Stimulated activated CD8-positive, alpha-beta memory T cell treated with anti-CD3 and anti-CD28 coated beads, Interleukin-4, amount 100 ng/mL, for 1 hour (primary cell): Measurements from ENCODE around the gene TMEM141.
"Not testable (repeated sequence)": the region's sequence is repeated elsewhere in the genome, so short reads cannot be mapped to it uniquely, and the experiment has no call there.

Experiments used
- DNase-seq, 2 donors: peaks; one replicate each; pipeline ENCODE4 v3.0.0-alpha.2; 2020; ENCODE audit warnings: low read depth in 2 of 2, low spot score in 1 of 2

TMEM141 gene

DNA sequence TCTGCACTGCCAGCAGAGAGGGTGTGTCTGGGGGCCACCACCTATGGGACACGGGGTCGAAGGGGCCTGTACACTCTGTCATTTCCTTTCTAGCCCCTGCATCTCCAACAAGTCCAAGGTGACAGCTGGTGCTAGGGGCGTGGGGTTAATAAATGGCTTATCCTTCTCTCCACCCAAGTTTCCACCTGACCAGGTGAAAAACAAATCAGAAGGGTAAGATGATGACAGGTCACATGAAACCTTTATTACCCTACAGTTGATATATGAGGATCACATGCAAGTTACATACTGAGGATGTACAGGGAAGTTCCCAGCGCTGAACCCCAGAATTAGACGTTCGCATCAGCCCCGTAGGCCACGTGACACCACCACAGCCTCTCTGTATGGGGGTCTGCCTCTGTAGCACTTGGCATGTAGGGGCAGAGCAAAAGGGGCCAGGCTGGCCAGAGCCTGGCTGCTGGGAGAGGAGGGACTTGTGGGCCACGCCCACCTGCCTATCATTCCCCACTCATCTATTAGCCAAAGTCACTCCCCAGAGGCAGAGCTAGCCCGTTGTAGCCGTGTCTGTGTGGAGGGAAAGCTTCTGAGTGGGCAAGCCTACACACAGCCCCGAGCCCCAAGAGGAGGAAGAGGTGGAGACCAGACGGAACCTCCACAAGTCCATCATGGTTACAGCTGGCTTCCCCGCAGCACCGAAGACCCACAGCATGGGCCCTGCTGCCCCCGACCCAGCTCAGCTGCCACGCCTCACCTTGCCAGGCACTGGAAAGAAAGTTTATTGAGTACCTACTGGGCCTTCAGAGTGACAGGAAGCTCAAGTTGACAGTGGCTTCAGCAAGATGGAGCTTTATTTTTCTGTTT is 2.2 kb downstream of the TMEM141 start:
- DNase-seq = no peak

DNA sequence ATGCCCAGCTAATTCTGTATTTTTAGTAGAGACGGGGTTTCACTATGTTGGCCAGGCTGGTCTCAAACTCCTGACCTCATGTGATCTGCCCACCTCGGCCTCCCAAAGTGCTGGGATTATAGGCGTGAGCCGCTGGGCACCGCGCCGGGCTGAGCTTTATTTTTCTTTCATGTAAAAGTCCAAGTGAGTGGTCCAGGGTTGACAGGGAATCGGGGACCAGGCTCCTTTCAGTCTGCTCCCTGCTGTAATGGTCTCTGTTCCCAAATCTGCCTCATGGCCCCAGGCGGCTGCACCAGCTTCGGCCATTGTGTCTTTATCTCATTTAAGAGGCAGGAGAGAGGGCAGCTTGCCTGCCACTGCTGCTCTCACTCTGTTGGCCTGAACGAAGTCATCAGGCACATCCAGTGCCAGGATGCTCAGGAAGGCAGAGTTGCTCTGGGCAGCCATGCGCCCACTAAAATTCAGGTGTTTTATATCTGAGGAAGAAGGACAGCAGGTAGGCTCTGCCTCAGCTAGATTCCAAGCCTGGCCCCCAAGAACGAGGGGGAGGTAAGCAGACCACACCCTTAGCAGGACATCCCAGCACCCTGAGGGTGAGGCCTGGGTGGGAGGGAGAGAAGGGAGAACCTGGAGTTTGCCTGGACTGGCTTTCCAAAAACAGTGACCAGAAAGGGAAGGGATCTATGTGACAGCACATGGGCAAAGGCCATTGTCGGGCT is 3.3 kb downstream of the TMEM141 start:
- DNase-seq = no peak

DNA sequence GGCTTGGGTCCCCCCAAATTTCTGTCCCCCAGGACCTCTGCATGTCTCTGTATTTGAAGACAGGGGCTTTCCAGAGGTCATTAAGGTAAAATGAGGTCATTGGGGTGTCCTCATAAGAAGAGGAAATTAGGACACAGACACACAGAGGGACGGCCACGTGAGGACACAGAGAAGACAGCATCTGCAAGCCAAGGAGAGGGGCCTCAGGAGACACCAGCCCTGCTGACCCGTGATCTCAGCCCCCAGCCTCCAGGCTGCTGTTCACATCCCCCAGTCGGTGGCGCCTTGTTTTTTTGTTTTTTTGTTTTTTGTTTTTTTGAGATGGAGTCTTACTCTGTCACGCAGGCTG is 3.8 kb downstream of the TMEM141 start:
- DNase-seq = no peak

DNA sequence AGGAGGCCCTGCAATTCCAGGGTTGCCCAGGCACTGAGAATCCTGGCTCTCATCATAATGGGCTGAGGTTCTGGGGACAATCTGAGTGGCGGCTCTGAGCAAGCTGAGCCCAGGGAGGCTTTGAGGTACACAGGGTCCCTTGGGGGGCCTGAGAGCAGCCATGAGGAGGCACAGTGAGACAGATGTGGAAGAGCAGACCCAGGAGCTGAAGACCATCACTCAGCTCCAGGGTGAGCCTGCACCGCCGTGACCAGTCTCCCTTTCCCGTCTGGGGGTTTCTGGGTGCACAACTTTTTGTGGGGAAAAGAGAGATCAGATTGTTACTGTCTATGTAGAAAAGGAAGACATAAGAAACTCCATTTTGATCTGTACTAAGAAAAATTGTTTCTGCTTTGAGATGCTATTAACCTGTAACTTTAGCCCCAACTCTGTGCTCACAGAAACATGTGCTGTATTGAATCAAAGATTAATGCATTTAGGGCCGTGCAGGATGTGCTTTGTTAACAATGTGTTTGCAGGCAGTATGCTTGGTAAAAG is 5.2 kb downstream of the TMEM141 start, which contains the start of gene CCDC183:
CCDC183 (plus strand) TSS at position 101 of the 537 bp plus-strand sequence; CDS start at position 161, 60 bp downstream.
- no peak for DNase-seq

DNA sequence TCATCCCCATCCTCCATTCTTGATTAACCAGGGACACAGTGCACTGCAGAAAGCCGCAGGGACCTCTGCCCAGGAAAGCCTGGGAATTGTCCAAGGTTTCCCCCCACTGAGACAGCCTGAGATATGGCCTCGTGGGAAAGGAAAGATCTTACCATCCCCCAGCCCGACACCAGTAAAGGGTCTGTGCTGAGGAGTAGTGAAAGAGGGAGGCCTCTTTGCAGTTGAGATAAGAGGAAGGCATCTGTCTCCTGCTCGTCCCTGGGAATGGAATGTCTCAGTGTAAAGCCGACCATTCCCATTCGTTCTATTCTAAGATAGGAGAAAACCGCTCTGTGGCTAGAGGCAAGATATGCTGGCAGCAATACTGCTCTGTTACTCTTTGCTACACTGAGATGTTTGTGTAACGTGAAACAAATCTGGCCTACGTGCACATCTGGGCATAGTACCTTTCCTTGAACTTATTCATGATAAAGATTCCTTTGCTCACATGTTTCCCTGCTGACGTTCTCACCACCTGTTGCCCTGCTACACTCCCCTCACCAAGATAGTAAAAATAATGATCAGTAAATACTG is 5.7 kb downstream of the TMEM141 start:
- DNase-seq = not testable (repeated sequence)

DNA sequence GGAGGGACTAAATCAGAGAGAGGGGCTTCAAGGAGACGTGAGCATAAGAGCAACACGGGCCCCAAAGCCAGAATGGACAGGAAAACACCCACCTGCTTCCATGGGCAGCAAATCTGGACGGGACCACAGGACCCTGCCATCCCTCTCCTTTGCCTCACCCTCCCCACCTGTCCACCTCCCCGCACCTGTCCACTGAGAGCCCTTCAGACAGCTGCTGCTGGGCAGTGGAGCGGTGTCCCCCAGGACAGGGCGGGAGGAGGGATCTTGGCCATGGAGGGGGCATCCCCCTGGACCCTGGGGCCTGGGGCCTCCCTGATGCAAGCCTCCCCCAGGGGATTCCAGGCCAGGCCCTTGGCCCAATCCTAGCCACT is 7.5 kb downstream of the TMEM141 start:
- no peak for DNase-seq

DNA sequence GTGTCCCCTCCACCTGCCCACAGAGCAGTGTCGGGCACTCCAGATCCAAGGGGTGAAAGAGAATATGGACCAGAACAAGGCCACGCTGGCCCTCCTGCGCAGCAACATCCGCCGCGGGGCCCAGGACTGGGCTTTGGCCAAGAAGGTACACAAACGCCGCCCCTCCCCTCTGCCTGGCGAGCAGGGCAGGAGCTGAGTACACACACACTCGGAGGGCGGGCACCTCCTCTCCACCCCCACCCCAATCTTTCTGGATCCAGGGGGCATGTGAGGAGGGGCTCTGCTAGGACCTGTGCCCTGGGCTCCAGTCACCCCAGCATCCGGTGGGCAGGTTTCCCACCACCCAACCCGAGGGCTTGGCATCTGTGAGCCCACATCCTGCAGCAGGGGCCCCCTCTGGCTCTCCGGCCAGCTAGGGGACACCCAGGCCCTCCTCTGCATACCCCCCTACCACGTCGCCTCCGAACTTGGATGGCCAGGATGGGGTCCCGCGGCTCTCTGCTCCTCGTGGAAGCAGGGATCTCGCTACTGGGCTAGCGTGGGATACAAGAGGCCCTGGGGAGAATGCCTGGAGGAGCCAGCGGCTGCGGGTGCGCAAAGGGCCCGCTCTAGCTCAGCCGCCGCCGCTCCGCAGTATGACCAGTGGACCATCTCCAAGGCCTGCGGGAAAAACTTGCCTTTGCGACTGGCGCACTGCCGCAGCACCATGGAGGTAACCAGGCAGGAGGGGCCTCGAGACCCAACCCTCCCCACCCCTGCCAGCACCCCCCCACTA is 8.1 kb downstream of the TMEM141 start:
- DNase-seq = no peak

DNA sequence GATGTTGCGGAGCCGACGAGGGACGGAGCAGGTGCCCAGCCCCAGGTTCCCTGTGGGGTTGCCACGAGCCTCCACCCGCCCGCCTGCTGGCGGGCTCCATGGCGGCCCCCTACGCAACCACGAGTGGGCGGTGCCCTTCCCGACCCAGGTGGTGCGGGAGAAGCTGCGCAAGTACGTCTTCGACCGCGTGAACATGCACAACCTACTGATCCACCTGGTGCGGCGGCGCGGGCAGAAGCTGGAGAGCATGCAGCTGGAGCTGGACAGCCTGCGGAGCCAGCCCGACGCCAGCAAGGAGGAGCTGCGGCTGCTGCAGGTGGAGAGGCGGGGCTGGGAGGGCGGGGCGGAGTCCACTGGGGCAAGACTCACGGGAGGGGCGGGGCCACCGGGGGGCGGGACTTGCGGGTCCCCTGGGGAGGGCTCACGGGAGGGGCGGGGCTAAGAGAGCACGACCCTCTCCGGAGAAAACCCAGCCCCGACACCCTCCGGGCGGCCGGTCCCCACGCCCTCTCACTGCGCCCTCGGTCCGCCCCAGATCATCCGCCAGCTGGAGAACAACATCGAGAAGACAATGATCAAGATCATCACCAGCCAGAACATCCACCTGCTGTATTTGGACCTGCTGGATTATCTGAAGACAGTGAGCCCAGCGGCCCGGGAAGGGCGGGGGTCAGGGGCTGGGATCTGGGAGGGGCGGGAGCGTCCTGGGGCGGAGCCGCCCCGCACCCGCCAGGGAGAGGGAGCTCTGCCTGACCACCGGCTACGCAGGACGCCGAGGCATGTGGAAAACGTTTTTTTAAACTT is 8.9 kb downstream of the TMEM141 start:
- peak; percentile 86 to 87 for DNase-seq

DNA sequence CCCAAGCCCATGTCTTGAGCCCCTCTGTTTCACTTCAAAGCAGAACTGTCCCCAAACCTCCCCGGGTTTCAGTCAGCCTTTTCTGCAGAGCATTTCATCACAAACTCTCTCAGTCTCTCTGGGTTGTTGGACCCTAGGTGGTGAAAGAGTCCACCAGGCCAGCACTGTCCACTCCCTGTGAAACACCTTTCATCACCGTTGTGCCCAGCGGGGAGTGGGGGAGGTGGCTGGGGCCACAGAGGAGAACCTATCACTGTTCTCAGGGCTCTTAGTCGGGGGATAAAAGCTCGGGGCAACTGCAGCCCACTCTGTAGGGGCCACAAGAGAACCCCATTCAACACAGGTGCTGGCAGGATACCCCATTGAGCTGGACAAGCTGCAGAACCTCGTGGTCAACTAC is 11.2 kb downstream of the TMEM141 start:
- DNase-seq = no peak

DNA sequence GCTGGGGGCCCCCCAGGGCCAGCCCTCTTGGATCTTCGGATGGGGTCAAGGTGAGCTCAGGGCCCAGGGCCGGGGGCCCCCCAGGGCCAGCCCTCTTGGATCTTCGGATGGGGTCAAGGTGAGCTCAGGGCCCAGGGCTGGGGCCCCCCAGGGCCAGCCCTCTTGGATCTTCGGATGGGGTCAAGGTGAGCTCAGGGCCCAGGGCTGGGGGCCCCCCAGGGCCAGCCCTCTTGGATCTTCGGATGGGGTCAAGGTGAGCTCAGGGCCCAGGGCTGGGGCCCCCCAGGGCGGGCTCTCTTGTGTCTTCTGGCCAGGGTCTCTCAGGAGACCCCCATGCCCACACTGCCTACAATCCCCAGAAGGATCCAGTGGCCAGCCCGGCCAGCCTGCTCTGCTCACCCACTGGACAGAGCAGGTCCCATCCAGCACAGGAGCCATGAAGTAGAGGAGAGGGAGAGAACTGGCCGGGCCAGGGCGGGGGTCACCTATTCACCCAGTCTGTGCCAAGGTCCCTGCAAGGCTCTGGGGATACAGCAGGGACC is 11.9 kb downstream of the TMEM141 start:
- not testable (repeated sequence) for DNase-seq

DNA sequence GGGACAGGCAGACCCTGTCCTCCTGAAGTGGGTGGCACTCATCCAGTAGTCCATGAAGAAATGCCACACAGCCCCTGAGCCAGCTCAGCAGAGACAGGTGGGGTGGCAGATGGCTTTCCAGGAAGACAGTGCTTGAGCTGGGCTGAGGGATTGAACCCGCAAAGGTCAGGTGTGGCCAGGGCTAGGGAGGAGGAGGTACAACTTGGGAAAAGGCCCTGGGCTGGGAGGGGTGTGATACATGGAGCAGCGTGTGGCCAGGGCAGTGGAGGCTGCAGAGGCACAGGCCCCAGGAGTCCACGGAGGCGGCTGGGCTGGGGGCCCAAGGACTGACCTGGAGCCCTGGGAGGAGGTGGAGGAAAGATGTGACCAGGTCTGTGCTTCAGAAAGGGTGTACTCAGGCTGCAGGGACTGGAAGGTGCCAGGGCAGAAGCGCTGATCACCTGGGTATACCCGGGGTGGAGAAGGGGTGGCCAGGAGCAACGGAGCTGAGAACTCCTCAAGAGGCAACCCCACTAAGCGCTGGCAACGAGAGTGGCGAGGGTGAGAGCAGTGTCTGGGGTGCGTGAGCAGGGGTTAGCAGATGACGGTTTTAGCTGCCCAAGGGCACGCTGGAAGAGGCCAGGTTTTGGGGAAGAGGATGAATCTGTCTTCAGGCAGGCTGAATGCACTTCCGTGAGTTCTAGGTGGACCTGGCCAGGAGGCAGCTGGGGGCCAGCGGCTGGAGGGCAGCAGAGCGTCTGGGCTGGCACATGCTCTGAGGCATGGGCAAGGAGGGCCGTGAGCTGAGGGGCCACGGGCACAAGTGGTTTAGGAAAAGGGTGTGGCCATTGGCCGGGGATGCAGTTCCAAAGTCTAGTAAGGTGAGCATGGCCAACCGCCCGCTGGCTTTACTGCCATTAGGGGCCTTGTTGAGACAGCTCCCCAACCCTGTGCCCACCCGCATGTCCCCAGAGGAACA is 12.7 kb downstream of the TMEM141 start:
- no peak for DNase-seq

DNA sequence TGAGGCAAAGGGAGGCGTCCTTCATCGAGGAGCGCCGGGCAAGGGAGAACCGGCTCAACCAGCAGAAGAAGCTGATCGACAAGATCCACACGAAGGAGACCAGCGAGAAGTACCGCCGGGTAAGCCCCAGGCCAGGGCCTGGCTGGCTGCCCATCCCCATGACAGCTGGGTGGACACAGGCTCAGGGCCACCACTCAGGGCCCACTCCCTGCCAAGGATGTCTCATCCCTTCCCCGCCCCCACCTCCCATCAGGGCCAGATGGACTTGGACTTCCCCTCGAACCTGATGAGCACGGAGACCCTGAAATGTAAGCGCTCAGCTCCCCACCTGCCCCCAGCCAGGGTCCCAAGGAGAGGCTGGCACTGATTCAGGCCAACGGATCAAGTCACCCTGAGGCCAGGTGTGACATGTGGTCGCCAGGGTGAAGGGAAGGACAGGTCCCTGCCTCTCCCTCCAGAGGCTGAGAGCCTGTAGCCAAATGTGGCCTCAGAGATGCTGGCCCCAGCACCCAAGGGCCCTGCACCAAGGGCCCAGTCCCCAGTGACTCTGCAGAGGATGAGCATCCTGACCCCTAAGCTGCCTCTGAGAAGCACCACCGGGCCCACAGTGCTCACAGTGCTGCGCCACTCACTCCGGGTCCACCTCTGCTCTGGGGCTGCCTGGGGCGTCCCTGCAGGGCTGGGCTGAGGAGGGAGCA is 13.5 kb downstream of the TMEM141 start:
- no peak for DNase-seq

DNA sequence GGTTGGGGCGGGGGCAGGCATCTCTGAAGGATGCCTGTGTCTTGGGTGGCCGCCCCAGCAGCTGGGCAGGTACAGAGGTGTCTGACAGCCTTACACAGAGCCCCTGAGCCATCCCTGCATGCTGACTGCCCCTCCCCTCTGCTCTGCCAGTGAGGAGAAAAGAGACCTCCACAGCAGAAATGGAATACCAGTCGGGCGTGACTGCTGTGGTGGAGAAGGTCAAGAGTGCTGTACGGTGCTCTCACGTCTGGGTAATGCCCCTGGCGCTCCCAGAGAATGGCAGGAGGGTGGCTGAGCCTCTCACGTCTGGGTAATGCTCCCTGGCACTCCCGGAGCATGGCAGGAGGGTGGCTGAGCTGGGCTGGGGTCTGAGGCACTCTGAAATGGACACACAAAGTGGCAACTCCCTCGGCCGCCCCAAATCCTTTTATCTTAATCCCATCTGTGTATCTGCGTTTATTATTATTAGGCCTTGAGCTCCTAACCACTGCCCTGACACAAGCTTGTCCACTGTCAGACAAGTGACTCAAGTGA is 14.1 kb downstream of the TMEM141 start:
- no peak for DNase-seq

DNA sequence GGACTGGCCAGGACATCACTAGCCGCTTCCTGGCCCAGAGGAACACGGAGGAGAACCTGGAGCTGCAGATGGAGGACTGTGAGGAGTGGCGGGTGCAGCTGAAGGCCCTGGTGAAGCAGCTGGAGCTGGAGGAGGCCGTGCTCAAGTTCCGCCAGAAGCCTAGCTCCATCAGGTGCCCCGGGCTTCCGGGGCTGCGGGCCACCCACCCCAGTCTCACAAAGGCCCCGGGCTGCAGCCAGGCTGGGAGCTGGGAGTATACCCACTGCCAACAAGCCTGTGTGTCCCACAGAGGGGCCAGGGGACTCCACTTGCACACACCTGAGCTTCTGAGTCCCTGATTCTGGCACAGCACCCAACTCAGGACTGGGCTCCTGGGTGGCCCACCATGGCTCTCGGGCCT is 14.9 kb downstream of the TMEM141 start:
- no peak for DNase-seq

DNA sequence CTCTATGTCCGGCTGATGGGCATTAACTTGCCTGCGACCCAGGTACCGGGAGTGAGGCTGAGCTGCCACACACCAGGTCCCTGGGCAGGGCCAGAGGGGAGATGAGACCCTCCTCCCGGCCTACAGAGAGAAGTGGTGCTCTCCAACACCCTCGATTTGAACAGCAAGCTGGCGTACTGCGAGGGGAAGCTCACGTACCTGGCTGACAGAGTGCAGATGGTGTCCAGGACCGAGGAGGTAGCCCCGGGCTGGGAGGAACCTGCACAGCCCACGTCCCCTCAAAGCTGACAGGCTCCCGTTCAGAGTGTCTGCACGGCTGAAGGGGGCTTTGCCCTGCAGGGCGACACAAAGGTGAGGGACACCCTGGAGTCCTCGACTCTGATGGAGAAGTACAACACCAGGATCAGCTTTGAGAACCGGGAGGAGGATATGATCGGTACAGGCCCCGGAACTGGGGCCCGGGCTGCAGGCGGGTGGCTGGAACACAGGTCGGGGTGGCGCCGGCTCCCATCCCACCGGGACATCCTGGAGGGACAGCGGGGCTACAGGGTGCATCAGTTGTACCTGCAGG is 15.6 kb downstream of the TMEM141 start:
- no peak for DNase-seq

DNA sequence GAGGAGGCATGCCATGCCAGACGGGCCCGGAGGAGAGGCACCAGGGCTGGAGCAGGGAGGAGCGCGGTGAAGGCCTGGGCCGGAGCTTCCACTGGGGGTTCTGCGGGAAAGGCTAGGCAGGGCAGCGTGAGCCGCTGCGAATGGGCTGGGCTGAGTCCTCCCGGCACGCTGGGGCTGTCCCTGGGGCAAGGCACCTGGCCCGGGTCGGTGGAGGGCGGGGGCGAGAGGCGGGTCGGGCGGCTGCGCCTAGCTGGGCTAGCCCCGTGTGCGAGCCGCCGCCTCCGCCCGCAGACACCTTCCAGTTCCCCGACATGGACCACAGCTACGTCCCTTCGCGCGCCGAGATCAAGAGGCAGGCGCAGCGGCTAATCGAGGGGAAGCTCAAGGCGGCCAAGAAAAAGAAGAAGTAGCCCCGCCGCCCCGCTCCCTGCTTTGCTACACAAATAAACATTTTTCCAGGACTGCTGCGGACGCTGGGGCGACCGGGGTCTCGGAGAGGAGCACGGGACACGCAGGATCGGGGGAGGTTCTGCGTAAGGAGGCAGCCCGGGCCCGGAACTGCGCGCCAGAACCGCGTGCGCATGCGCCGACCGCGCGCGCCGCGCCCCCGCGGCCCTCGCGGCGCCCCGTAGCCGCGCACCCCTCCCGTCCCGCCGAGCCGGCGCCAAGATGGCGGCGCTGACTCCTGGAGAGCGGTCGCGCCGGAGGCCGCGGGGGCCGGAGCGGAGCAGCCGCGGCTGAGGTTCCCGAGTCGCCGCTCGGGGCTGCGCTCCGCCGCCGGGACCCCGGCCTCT is 16.3 kb downstream of the TMEM141 start, which contains the start of gene RABL6:
RABL6 (plus strand) TSS at position 668 of the 794 bp plus-strand sequence. CDS start 249 bp downstream, outside the sequence.
- peak; percentile 40 to 65 for DNase-seq
